ENCODE results near the gene UEVLD.

UEVLD gene

GRCh38 chr11:18580113-18580766 is 8.3 kb downstream of the UEVLD start:
- no peak for DNase-seq

- DNase-seq, result no peak
These were observed 9.4 kb downstream of the UEVLD start for GRCh38 chr11:18578975-18579598.

- DNase-seq, result no peak
These were observed 13.2 kb downstream of the UEVLD start for GRCh38 chr11:18575361-18575760.

- no peak for DNase-seq
These were observed 21.5 kb downstream of the UEVLD start for GRCh38 chr11:18567081-18567480.

GRCh38 chr11:18566406-18566805 is 22.1 kb downstream of the UEVLD start:
- no peak for DNase-seq

GRCh38 chr11:18564149-18564548 is 24.4 kb downstream of the UEVLD start:
- DNase-seq, result no peak

GRCh38 chr11:18563090-18563730 is 25.3 kb downstream of the UEVLD start:
- no peak for DNase-seq

- DNase-seq, result no peak
These were observed 40.5 kb downstream of the UEVLD start for GRCh38 chr11:18548001-18548400.

GRCh38 chr11:18540207-18541009 is 48.1 kb downstream of the UEVLD start:
- DNase-seq, result no peak

GRCh38 chr11:18536209-18536608 is 52.3 kb downstream of the UEVLD start:
- DNase-seq, result no peak

GRCh38 chr11:18534245-18534644 is 54.3 kb downstream of the UEVLD start:
- DNase-seq, result no peak

GRCh38 chr11:18533365-18533764 is 55.2 kb downstream of the UEVLD start:
- DNase-seq, result no peak

GRCh38 chr11:18527512-18527911 is 61.0 kb downstream of the UEVLD start:
- DNase-seq, result no peak

- peak; percentile 97 for DNase-seq
These were observed 61.8 kb downstream of the UEVLD start, which contains the start of gene TSG101 for GRCh38 chr11:18526521-18527296. Gene TSG101 (minus strand): TSS chr11:18526942. CDS start chr11:18526816, 126 bp downstream.

GRCh38 chr11:18526130-18526520 is 62.4 kb downstream of the UEVLD start:
- no peak for DNase-seq

- DNase-seq, result no peak
These were observed 64.3 kb downstream of the UEVLD start for GRCh38 chr11:18524248-18524647.

- no peak for DNase-seq
These were observed 65.5 kb downstream of the UEVLD start for GRCh38 chr11:18523084-18523483.

- no peak for DNase-seq
These were observed 66.1 kb downstream of the UEVLD start for GRCh38 chr11:18522388-18522787.

GRCh38 chr11:18521122-18521521 is 67.4 kb downstream of the UEVLD start:
- no peak for DNase-seq

- DNase-seq, result no peak
These were observed 86.2 kb downstream of the UEVLD start for GRCh38 chr11:18502352-18502751.

- DNase-seq, result no peak
These were observed 86.9 kb downstream of the UEVLD start for GRCh38 chr11:18501629-18502028.

GRCh38 chr11:18498039-18498438 is 90.5 kb downstream of the UEVLD start:
- DNase-seq, result no peak

- no peak for DNase-seq
These were observed 92.8 kb downstream of the UEVLD start for GRCh38 chr11:18495703-18496102.

Measured in activated effector memory CD4-positive, alpha-beta T cell treated with anti-CD3 and anti-CD28 coated beads, Interleukin-2, amount 50 U/mL, for 16 hours (primary cell).